Measurements from ENCODE around the gene RASSF8.

The RASSF8 gene

DNA sequence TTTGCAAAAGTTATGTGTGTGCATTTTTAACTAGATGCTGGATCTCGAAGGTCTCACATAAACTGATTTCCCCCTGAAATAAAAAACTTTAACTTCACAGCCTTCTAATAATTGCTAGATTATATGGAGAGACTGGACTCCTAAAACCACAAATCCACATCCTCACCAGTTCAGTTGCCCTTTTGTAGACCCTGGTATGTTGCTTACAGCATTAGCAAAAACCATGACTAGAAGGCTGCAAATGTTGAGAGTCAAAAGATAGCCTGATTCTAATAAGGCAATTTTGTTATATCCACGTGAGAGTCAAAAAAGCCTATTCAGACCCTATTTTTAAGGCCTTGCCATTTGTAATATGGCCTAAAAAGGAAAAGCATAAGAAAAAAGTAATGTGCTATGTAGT, 37.4 kb downstream of the RASSF8 start:
- Histone ChIP-seq H4K20me1 (ENCODE audit: insufficient read depth, low read length, poor library complexity, severe bottlenecking) (no peaks in the 10 kb centered on the region), H3K4me2 (ENCODE audit: low read depth, low read length, poor library complexity, severe bottlenecking) (no peak overlapping the region), H3F3A (ENCODE audit: low read depth) (no peaks in the 10 kb centered on the region), H3K9ac (ENCODE audit: low read depth, low read length, poor library complexity, severe bottlenecking) (no peak overlapping the region), H3K9me2 (replicated peaks; ENCODE audit: low read depth, low read length) (no peaks in the 10 kb centered on the region), H3K36me3 (ENCODE audit: insufficient read depth, low read length) (no peaks in the 10 kb centered on the region), H2AFZ (ENCODE audit: low read length) (no peak overlapping the region), H3K4me1 (ENCODE audit: insufficient read depth, low read length, poor library complexity, severe bottlenecking) (peaks cover 8% of the 10 kb centered on the region), H3K79me2 (ENCODE audit: insufficient read depth, low read length) (no peaks in the 10 kb centered on the region), H3K9me3 (ENCODE audit: insufficient read depth, low read depth, low read length) (no peaks in the 10 kb centered on the region), H3K4me3 (ENCODE audit: low read length, poor library complexity, severe bottlenecking) (no peak overlapping the region), H3K27me3 (ENCODE audit: insufficient read depth, low read length, poor library complexity, severe bottlenecking) (no peaks in the 10 kb centered on the region)
- no peak for TF ChIP-seq EZH2phosphoT487 (IDR thresholded peaks at IDR 0.05; ENCODE audit: borderline replicate concordance)
- TF ChIP-seq, protein P1, sequence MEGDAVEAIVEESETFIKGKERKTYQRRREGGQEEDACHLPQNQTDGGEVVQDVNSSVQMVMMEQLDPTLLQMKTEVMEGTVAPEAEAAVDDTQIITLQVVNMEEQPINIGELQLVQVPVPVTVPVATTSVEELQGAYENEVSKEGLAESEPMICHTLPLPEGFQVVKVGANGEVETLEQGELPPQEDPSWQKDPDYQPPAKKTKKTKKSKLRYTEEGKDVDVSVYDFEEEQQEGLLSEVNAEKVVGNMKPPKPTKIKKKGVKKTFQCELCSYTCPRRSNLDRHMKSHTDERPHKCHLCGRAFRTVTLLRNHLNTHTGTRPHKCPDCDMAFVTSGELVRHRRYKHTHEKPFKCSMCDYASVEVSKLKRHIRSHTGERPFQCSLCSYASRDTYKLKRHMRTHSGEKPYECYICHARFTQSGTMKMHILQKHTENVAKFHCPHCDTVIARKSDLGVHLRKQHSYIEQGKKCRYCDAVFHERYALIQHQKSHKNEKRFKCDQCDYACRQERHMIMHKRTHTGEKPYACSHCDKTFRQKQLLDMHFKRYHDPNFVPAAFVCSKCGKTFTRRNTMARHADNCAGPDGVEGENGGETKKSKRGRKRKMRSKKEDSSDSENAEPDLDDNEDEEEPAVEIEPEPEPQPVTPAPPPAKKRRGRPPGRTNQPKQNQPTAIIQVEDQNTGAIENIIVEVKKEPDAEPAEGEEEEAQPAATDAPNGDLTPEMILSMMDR (conservative IDR thresholded peaks at IDR 0.05; ENCODE audit: low read length): no peak

DNA sequence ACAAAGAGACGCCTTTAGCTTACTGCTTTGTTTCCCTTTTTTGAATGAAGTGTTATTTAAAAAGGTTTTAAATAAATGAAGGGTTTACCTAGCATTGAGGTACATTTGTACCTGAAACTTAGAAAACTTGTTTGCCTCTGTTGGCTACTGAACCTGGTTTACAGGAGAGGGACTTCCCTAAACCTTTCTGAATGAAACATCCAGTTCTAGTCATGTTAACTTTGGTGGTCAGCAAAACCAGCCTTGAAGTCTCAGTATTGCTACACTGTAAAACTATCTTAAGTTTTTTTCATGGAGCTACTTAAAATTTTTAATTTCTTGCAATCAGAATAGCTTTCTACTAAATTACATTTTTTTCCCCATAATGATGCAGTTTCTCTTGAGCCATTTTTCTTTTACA, 38.2 kb downstream of the RASSF8 start:
- Histone ChIP-seq H3K4me2 (ENCODE audit: low read depth, low read length, poor library complexity, severe bottlenecking) (no peak overlapping the region), H3K9ac (ENCODE audit: low read depth, low read length, poor library complexity, severe bottlenecking) (no peak overlapping the region), H3F3A (ENCODE audit: low read depth) (no peaks in the 10 kb centered on the region)

DNA sequence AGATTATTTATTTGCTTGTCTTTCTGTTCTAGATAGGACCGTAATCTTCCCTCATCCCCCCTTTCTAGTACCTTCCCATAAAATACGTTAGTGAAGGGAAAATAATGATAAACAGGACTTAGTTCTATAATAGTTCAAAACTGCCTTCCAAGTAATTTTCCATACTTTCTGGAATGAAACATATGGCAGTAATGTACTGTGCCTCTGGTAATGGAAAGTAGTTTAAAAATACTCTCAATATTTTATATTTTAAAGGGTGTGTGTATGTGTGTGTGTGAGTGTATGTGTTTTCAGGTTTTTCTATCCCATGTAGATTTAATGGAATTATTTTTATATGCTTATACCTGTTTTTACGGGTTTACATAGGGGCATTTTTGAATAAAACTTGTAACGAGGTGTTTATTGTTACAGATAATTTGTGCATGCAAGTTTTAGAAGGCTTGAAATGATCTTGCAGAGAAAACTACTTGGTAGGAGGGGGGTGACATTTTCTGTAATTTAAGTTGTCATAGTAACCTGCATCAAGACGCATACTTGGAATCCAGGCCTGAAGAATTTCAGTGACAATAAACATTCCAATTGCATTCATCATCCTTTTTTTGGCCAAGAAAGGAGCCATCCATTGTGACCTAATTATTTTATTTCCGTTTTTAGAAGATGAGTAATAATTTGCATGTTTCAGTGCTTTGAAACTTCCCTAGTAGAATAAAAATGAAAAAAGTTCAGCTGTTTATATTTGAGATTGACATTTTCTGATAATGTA, 38.9 kb downstream of the RASSF8 start:
- TF ChIP-seq, protein P1 (conservative IDR thresholded peaks at IDR 0.05; ENCODE audit: low read length): no peak
- no peak for TF ChIP-seq EZH2phosphoT487 (IDR thresholded peaks at IDR 0.05; ENCODE audit: borderline replicate concordance)
- Histone ChIP-seq H3K36me3 (ENCODE audit: insufficient read depth, low read length) (no peaks in the 10 kb centered on the region), H3K4me3 (ENCODE audit: low read length, poor library complexity, severe bottlenecking) (no peak overlapping the region), H4K20me1 (ENCODE audit: insufficient read depth, low read length, poor library complexity, severe bottlenecking) (no peaks in the 10 kb centered on the region), H3K9ac (ENCODE audit: low read depth, low read length, poor library complexity, severe bottlenecking) (no peak overlapping the region), H3K9me2 (replicated peaks; ENCODE audit: low read depth, low read length) (no peaks in the 10 kb centered on the region), H3K9me3 (ENCODE audit: insufficient read depth, low read depth, low read length) (no peaks in the 10 kb centered on the region), H3K4me1 (ENCODE audit: insufficient read depth, low read length, poor library complexity, severe bottlenecking) (peaks cover 8% of the 10 kb centered on the region), H2AFZ (ENCODE audit: low read length) (no peak overlapping the region), H3K27me3 (ENCODE audit: insufficient read depth, low read length, poor library complexity, severe bottlenecking) (no peaks in the 10 kb centered on the region), H3K79me2 (ENCODE audit: insufficient read depth, low read length) (no peaks in the 10 kb centered on the region), H3F3A (ENCODE audit: low read depth) (no peaks in the 10 kb centered on the region), H3K4me2 (ENCODE audit: low read depth, low read length, poor library complexity, severe bottlenecking) (no peak overlapping the region)

More for the DNA sequence above, 38.2 kb downstream of the RASSF8 start:
- Histone ChIP-seq H3K9me3 (ENCODE audit: insufficient read depth, low read depth, low read length) (no peaks in the 10 kb centered on the region), H2AFZ (ENCODE audit: low read length) (no peak overlapping the region), H3K79me2 (ENCODE audit: insufficient read depth, low read length) (no peaks in the 10 kb centered on the region), H3K4me3 (ENCODE audit: low read length, poor library complexity, severe bottlenecking) (no peak overlapping the region), H4K20me1 (ENCODE audit: insufficient read depth, low read length, poor library complexity, severe bottlenecking) (no peaks in the 10 kb centered on the region), H3K9me2 (replicated peaks; ENCODE audit: low read depth, low read length) (no peaks in the 10 kb centered on the region), H3K27me3 (ENCODE audit: insufficient read depth, low read length, poor library complexity, severe bottlenecking) (no peaks in the 10 kb centered on the region), H3K36me3 (ENCODE audit: insufficient read depth, low read length) (no peaks in the 10 kb centered on the region), H3K4me1 (ENCODE audit: insufficient read depth, low read length, poor library complexity, severe bottlenecking) (peaks cover 8% of the 10 kb centered on the region)
- no peak for TF ChIP-seq EZH2phosphoT487 (IDR thresholded peaks at IDR 0.05; ENCODE audit: borderline replicate concordance)
- TF ChIP-seq, protein P1 (conservative IDR thresholded peaks at IDR 0.05; ENCODE audit: low read length): no peak

Measured in Loucy (cell line).